H1 (cell line): ENCODE data around the gene PLEKHN1. TPM values are rescaled to one million over a fixed set of nuclear protein-coding genes. Genes with fewer than 3 reads are reported as not detected.

ENCODE experiments used
- CTCF ChIA-PET: fragments of 300-600 bp; sonication (Branson Sonifier 250); formaldehyde crosslinking; loops from one replicate; lab custom pipeline; 2021; ENCODE audit not compliant: partially characterized antibody; lab: Charles Lee
- POLR2A ChIA-PET: fragments of 300-600 bp; sonication (Branson Sonifier 250); formaldehyde crosslinking; loops from one replicate; lab custom pipeline; 2021; ENCODE audit warnings: inconsistent platforms; ENCODE audit not compliant: partially characterized antibody; lab: Charles Lee
- DNase-seq, 2 experiments: peaks; one replicate each; pipeline versions ENCODE4 v3.0.0 to v3.0.0-alpha.2; 2010 to 2022; ENCODE audit warnings: low spot score in 2 of 2, low read depth in 1 of 2, mixed read lengths in 1 of 2
- FAIRE-seq: peaks from 2 replicates; lab custom pipeline; 2011; peaks lifted over from hg19 to GRCh38; lab: Jason Lieb, UNC
- H2AFZ ChIP-seq: 2 replicates; pipeline ENCODE4 v1.8.1; 2012; ENCODE audit warnings: low read length, inconsistent platforms
- H2AK5ac ChIP-seq: 2 replicates; pipeline ENCODE4 v1.6.1; 2013; ENCODE audit warnings: low read depth, low read length
- H2BK120ac ChIP-seq: replicated peaks from 2 replicates; pipeline ENCODE3; 2013; ENCODE audit warnings: low read depth, low read length, inconsistent platforms
- H2BK12ac ChIP-seq: 2 replicates; pipeline ENCODE4 v1.6.1; 2013; ENCODE audit warnings: low read depth, low read length
- H2BK15ac ChIP-seq: 2 replicates; pipeline ENCODE4 v1.6.1; 2013; ENCODE audit warnings: low read length
- H2BK20ac ChIP-seq: 2 replicates; pipeline ENCODE4 v1.6.1; 2013; ENCODE audit warnings: low read length
- H2BK5ac ChIP-seq: 2 replicates; pipeline ENCODE4 v1.6.1; 2013; ENCODE audit warnings: low read depth, low read length
- H3K14ac ChIP-seq: 2 replicates; pipeline ENCODE4 v1.6.1; 2013; ENCODE audit warnings: inconsistent platforms; ENCODE audit not compliant: insufficient read length
- H3K18ac ChIP-seq: 2 replicates; pipeline ENCODE4 v1.6.1; 2013; ENCODE audit warnings: low read length; ENCODE audit errors: extremely low read depth
- H3K23ac ChIP-seq: 2 replicates; pipeline ENCODE4 v1.6.1; 2013; ENCODE audit warnings: inconsistent platforms; ENCODE audit not compliant: insufficient read length
- H3K23me2 ChIP-seq: 2 replicates; pipeline ENCODE4 v1.6.1; 2013; ENCODE audit warnings: low read depth, low read length
- H3K27ac ChIP-seq: 2 replicates; pipeline ENCODE4 v1.6.1; 2011; ENCODE audit warnings: low read depth, low read length, inconsistent platforms
- H3K27me3 ChIP-seq, 4 experiments: replicated peaks in 1 of 4; 1 replicate in 1 of 4; 2 replicates in 3 of 4; pipeline versions ENCODE4 v1.6.1 to v1.8.1; 2011 to 2013; ENCODE audit warnings: low read length in 3 of 4, mild to moderate bottlenecking in 3 of 4, inconsistent platforms in 2 of 4, mixed read lengths in 2 of 4, moderate library complexity in 1 of 4; ENCODE audit not compliant: control insufficient read depth in 3 of 4, insufficient read depth in 3 of 4; ENCODE audit errors: extremely low read depth in 1 of 4
- H3K36me3 ChIP-seq, 4 experiments: 2 replicates each; pipeline versions ENCODE4 v1.6.1 to v1.8.1; 2011 to 2013; ENCODE audit warnings: mild to moderate bottlenecking in 4 of 4, low read length in 3 of 4, moderate library complexity in 2 of 4, control low read depth in 1 of 4, inconsistent platforms in 1 of 4; ENCODE audit not compliant: insufficient read depth in 4 of 4, control insufficient read depth in 2 of 4
- H3K4ac ChIP-seq: replicated peaks from 2 replicates; pipeline ENCODE3; 2013; ENCODE audit warnings: low read length, low read depth, mixed read lengths, inconsistent platforms; ENCODE audit not compliant: insufficient read length
- H3K4me1 ChIP-seq, 4 experiments: replicated peaks in 1 of 4; 1 replicate in 1 of 4; 2 replicates in 3 of 4; pipeline versions ENCODE4 v1.6.1 to v1.8.1; 2011 to 2013; ENCODE audit warnings: low read length in 3 of 4, inconsistent platforms in 2 of 4, mixed read lengths in 1 of 4; ENCODE audit not compliant: insufficient read depth in 4 of 4, control insufficient read depth in 3 of 4
- H3K4me2 ChIP-seq, 2 experiments: 2 replicates each; pipeline versions ENCODE4 v1.6.1 to v1.8.1; 2011 to 2013; ENCODE audit warnings: low read depth in 2 of 2, low read length in 2 of 2, control low read depth in 1 of 2, inconsistent platforms in 1 of 2, mild to moderate bottlenecking in 1 of 2; ENCODE audit not compliant: insufficient read depth in 1 of 2
- H3K4me3 ChIP-seq, 4 experiments: fragments of 200-600, 300-600 bp in 1 of 4; sonication (generic), shearing (Covaris generic), sonication (Bioruptor Twin) in 1 of 4; 2 replicates each; pipeline versions ENCODE4 v1.5.1 to v1.8.1; 2011 to 2016; ENCODE audit warnings: low read length in 4 of 4, low read depth in 3 of 4, control low read depth in 2 of 4, inconsistent platforms in 2 of 4, mild to moderate bottlenecking in 2 of 4, mixed read lengths in 1 of 4, moderate library complexity in 1 of 4; ENCODE audit not compliant: insufficient read depth in 2 of 4; ENCODE audit errors: extremely low read depth in 1 of 4
- H3K56ac ChIP-seq: replicated peaks from 2 replicates; pipeline ENCODE3; 2013; ENCODE audit warnings: low read depth, mild to moderate bottlenecking, mixed read lengths, low read length, inconsistent platforms; ENCODE audit not compliant: insufficient read length
- H3K79me1 ChIP-seq: 2 replicates; pipeline ENCODE4 v1.6.1; 2013; ENCODE audit warnings: low read depth, low read length, control low read depth
- H3K79me2 ChIP-seq, 2 experiments: 2 replicates each; pipeline versions ENCODE4 v1.6.1 to v1.8.1; 2012 to 2013; ENCODE audit warnings: low read length in 2 of 2, mild to moderate bottlenecking in 2 of 2, inconsistent platforms in 1 of 2; ENCODE audit not compliant: insufficient read depth in 2 of 2, control insufficient read depth in 1 of 2
- H3K9ac ChIP-seq, 4 experiments: replicated peaks in 1 of 4; 1 replicate in 1 of 4; 2 replicates in 3 of 4; pipeline versions ENCODE4 v1.6.1 to v1.8.1; 2011 to 2013; ENCODE audit warnings: low read depth in 3 of 4, low read length in 3 of 4, control low read depth in 2 of 4, mild to moderate bottlenecking in 2 of 4, moderate library complexity in 2 of 4, inconsistent platforms in 1 of 4; ENCODE audit errors: extremely low read depth in 1 of 4
- H3K9me3 ChIP-seq, 2 experiments: 2 replicates each; pipeline versions ENCODE4 v1.6.1 to v1.8.1; 2012 to 2013; ENCODE audit warnings: mild to moderate bottlenecking in 2 of 2, moderate library complexity in 2 of 2, control low read depth in 1 of 2, inconsistent platforms in 1 of 2, low read depth in 1 of 2, low read length in 1 of 2, mixed read lengths in 1 of 2; ENCODE audit not compliant: insufficient read depth in 2 of 2
- H4K20me1 ChIP-seq, 2 experiments: replicated peaks in 1 of 2; 2 replicates each; pipeline versions ENCODE3 to v1.8.1; 2011 to 2013; ENCODE audit warnings: inconsistent platforms in 2 of 2, low read length in 2 of 2, mild to moderate bottlenecking in 1 of 2; ENCODE audit not compliant: insufficient read depth in 2 of 2, control insufficient read depth in 1 of 2
- H4K5ac ChIP-seq: 2 replicates; pipeline ENCODE4 v1.6.1; 2013; ENCODE audit warnings: low read length, low read depth, mixed read lengths, inconsistent platforms; ENCODE audit not compliant: insufficient read length
- H4K8ac ChIP-seq: 2 replicates; pipeline ENCODE4 v1.8.0; 2013; ENCODE audit warnings: mild to moderate bottlenecking, moderate library complexity, low read length, inconsistent platforms; ENCODE audit not compliant: insufficient read depth; ENCODE audit errors: extremely low read depth
- H4K91ac ChIP-seq: replicated peaks from 2 replicates; pipeline ENCODE3; 2013; ENCODE audit warnings: low read length, mixed read lengths, inconsistent platforms; ENCODE audit not compliant: insufficient read length
- RAD21 ChIP-seq, 2 experiments: IDR thresholded peaks in 1 of 2; conservative IDR thresholded peaks in 1 of 2; 2 replicates each; pipeline ENCODE4 v1.6.1; 2011; ENCODE audit warnings: low read depth in 2 of 2, low read length in 2 of 2, improper control_type of control experiment in 1 of 2, inconsistent platforms in 1 of 2, mild to moderate bottlenecking in 1 of 2, moderate library complexity in 1 of 2
- TAF7 ChIP-seq: optimal IDR thresholded peaks from 2 replicates; pipeline ENCODE3; 2011; ENCODE audit warnings: low read depth, mild to moderate bottlenecking, inconsistent platforms, low read length, moderate library complexity, borderline replicate concordance
- WGBS, 2 experiments: shearing (Covaris generic) in 1 of 2; methylation state at CpG; one replicate each; pipeline versions ENCODE4 v1.1.6 to v1.1.7; 2013 to 2015; ENCODE audit warnings: low lambda C conversion rate in 2 of 2, mixed read lengths in 2 of 2, inconsistent platforms in 1 of 2, low coverage in 1 of 2, missing lambda C conversion rate in 1 of 2; ENCODE audit not compliant: insufficient replicate concordance in 2 of 2, insufficient coverage in 1 of 2, insufficient read length in 1 of 2; ENCODE audit errors: extremely low coverage in 1 of 2, missing lambda C conversion rate in 1 of 2; 5-methylcytosine and 5-hydroxymethylcytosine counted together
- polyA plus RNA-seq, 7 experiments: library from polyadenylated mRNA; depleted of rRNA in 3 of 7; stranded (reverse) in 5 of 7; unstranded in 2 of 7; fragments of >200 nt in 5 of 7; fragments of 200-250 nt in 2 of 7; gene quantifications; 1 replicate in 5 of 7; 2 replicates in 1 of 7; 4 replicates in 1 of 7; pipeline versions ENCODE4 v1.2.1 to v1.2.3, GENCODE V29; 2011 to 2013; ENCODE audit warnings: missing spikeins in 2 of 7, mixed read lengths in 2 of 7
- total RNA-seq: library from RNA; stranded (reverse); fragmentation: NEBNext Ultra II Directional; extraction: Animal tissue kit (Norgen Biotek cat#: 25700); gene quantifications from 2 replicates; pipeline ENCODE4 v1.2.1, GENCODE V29; 2021
- TF ChIP-seq, protein P1 (sequence below): IDR thresholded peaks from 2 replicates; pipeline ENCODE4 v1.6.1; 2012; ENCODE audit warnings: inconsistent platforms
- TF ChIP-seq, protein P2 (sequence below): IDR thresholded peaks from 2 replicates; pipeline ENCODE4 v1.6.1; 2011; ENCODE audit warnings: low read length, improper control_type of control experiment
- TF ChIP-seq, protein P3 (sequence below), 3 experiments: IDR thresholded peaks; 1 replicate in 2 of 3; 2 replicates in 1 of 3; pipeline versions ENCODE4 v1.5.1 to v1.6.1; 2011; ENCODE audit warnings: low read length in 3 of 3, mild to moderate bottlenecking in 3 of 3, inconsistent platforms in 2 of 3, low read depth in 1 of 3, moderate library complexity in 1 of 3; ENCODE audit not compliant: insufficient read depth in 1 of 3; ENCODE audit errors: control extremely low read depth in 1 of 3

PLEKHN1 gene
- total and polyA plus RNA-seq, 2 of the 8 experiments (the other 6 are each of a cell fraction or from before 2014, with no cell fraction given) = 0.39 to 1.5 TPM

- POLR2A ChIA-PET = interaction anchor here (0.6 to 1.4 kb wide), 7 partner anchors 8 to 217 kb away, joined by 3 to 6 read pairs (median 3); partner anchors contain the start of gene PLEKHN1
- TF ChIP-seq, protein P1, sequence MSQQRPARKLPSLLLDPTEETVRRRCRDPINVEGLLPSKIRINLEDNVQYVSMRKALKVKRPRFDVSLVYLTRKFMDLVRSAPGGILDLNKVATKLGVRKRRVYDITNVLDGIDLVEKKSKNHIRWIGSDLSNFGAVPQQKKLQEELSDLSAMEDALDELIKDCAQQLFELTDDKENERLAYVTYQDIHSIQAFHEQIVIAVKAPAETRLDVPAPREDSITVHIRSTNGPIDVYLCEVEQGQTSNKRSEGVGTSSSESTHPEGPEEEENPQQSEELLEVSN = peak; percentile 67
- TF ChIP-seq, protein P2, sequence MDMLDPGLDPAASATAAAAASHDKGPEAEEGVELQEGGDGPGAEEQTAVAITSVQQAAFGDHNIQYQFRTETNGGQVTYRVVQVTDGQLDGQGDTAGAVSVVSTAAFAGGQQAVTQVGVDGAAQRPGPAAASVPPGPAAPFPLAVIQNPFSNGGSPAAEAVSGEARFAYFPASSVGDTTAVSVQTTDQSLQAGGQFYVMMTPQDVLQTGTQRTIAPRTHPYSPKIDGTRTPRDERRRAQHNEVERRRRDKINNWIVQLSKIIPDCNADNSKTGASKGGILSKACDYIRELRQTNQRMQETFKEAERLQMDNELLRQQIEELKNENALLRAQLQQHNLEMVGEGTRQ = no peak
- peak; percentile 60 to 72 for TF ChIP-seq RAD21 (IDR thresholded peaks at IDR 0.05 in 1 of 2, conservative IDR thresholded peaks at IDR 0.05 in 1 of 2; ENCODE audit: low read depth in 2 of 2, low read length in 2 of 2)
- TF ChIP-seq TAF7 = no peak
- TF ChIP-seq, protein P3, sequence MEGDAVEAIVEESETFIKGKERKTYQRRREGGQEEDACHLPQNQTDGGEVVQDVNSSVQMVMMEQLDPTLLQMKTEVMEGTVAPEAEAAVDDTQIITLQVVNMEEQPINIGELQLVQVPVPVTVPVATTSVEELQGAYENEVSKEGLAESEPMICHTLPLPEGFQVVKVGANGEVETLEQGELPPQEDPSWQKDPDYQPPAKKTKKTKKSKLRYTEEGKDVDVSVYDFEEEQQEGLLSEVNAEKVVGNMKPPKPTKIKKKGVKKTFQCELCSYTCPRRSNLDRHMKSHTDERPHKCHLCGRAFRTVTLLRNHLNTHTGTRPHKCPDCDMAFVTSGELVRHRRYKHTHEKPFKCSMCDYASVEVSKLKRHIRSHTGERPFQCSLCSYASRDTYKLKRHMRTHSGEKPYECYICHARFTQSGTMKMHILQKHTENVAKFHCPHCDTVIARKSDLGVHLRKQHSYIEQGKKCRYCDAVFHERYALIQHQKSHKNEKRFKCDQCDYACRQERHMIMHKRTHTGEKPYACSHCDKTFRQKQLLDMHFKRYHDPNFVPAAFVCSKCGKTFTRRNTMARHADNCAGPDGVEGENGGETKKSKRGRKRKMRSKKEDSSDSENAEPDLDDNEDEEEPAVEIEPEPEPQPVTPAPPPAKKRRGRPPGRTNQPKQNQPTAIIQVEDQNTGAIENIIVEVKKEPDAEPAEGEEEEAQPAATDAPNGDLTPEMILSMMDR (IDR thresholded peaks at IDR 0.05; ENCODE audit: control extremely low read depth in 1 of 3, insufficient read depth in 1 of 3, low read depth in 1 of 3, low read length in 3 of 3) = peak in 2 of 3 experiments; percentile 59 to 60; a peak in 3 of 4 replicates
Observed at GRCh38 chr1:975896-976683, 9.8 kb downstream of the PLEKHN1 start.

More at GRCh38 chr1:975896-976683, 9.8 kb downstream of the PLEKHN1 start:
- no peaks in the 10 kb centered on the region for H3K9me3 ChIP-seq
- CTCF ChIA-PET = interaction anchor here (0.6 to 7.0 kb wide), 16 partner anchors 7 to 327 kb away, joined by 3 to 53 read pairs (median 4); partner anchors contain the start of genes HES4, NOC2L and PERM1
- H2BK120ac ChIP-seq = no peak overlapping the region
- no peak overlapping the region for H2BK20ac ChIP-seq
- no peak overlapping the region for H2BK5ac ChIP-seq
- H3K23ac ChIP-seq = no peak overlapping the region
- DNase-seq = peak in 1 of 2 experiments; percentile 85
- H3K79me2 ChIP-seq = no peaks in the 10 kb centered on the region
- no peak for FAIRE-seq
- peaks cover 0 to 14% (median 1%) of the 10 kb centered on the region in 4 experiments; a peak in 3 of 7 replicates for H3K27me3 ChIP-seq
- no peak overlapping the region for H4K5ac ChIP-seq
- H3K4ac ChIP-seq = no peak overlapping the region
- no peaks in the 10 kb centered on the region for H3K36me3 ChIP-seq
- H2BK15ac ChIP-seq = no peak overlapping the region; the same call in 1 of the 2 replicates
- H3K79me1 ChIP-seq = no peaks in the 10 kb centered on the region
- H3K4me3 ChIP-seq = peak overlapping the region in 2 of 4 experiments; percentile 33 to 52; a peak in 4 of 8 replicates
- peak overlapping the region; percentile 68; the same call in 1 of the 2 replicates for H4K8ac ChIP-seq
- no peak overlapping the region for H3K9ac ChIP-seq
- peak overlapping the region; percentile 11 to 84; a peak in 3 of 4 replicates for H3K4me2 ChIP-seq
- H3K23me2 ChIP-seq = peaks cover 2% of the 10 kb centered on the region; the same call in 1 of the 2 replicates
- no peak overlapping the region for H3K56ac ChIP-seq
- H2AK5ac ChIP-seq = no peak overlapping the region
- H4K91ac ChIP-seq = peak overlapping the region; percentile 74
- no peak overlapping the region for H2BK12ac ChIP-seq
- H4K20me1 ChIP-seq = peaks cover 0 to 9% of the 10 kb centered on the region in 2 experiments
- H3K14ac ChIP-seq = no peak overlapping the region
- no peak overlapping the region for H3K18ac ChIP-seq
- H3K27ac ChIP-seq = no peak overlapping the region
- H2AFZ ChIP-seq = no peak overlapping the region
- 12% methylated on average over 25 of the region's 40 CpGs; no CpG with 5 or more reads in 1 of the 2 experiments for WGBS, 2 experiments
- peaks cover 0 to 10% (median 1%) of the 10 kb centered on the region in 4 experiments; a peak in 4 of 7 replicates for H3K4me1 ChIP-seq
